ENCODE data around the gene OR6C68. TPM values are rescaled to one million over a fixed set of nuclear protein-coding genes. Genes with fewer than 3 reads are reported as not detected.
A peak's percentile ranks its signal among the peaks of the same experiment; 100 is the strongest.
"Not testable (repeated sequence)": the region's sequence is repeated elsewhere in the genome, so short reads cannot be mapped to it uniquely, and the experiment has no call there.

OR6C68 gene
- not detected for total RNA-seq
- not detected for polyA plus RNA-seq (ENCODE audit: insufficient read length in 6 of 6)
- long read RNA-seq, donor 1: 0 reads
- long read RNA-seq, donor 2: 0 reads
- long read RNA-seq, donor 3: 0 reads
- long read RNA-seq, donor 4: 0 reads
- long read RNA-seq, donor 5: 0 reads
- long read RNA-seq, donor 6: 0 reads
- long read RNA-seq, donor 7: 0 reads
- long read RNA-seq, donor 8: 0 reads
- long read RNA-seq, donor 9: 0 reads
- long read RNA-seq, donor 10: 0 reads
- long read RNA-seq, donor 11: 0 reads
- long read RNA-seq, donor 12: 0 reads

GRCh38 chr12:55492078-55492477, at the start of gene OR6C68:
TSS of gene OR6C68 (plus strand) at chr12:55492378. CDS start at chr12:55492378, 0 bp downstream.
- no peaks in the 10 kb centered on the region for H3K36me3 ChIP-seq

GRCh38 chr12:55443776-55444175, 48.4 kb upstream of the OR6C68 start, which contains the start of gene OR6C2:
TSS of gene OR6C2 (plus strand) at chr12:55444076. CDS start at chr12:55452214, 8,138 bp downstream.
- no peaks in the 10 kb centered on the region for H3K27me3 ChIP-seq
- H3K4me3 ChIP-seq: no peak within 1 kb of the TSS
- H3K9me3 ChIP-seq: peaks cover 0 to 13% of the 10 kb centered on the region in 2 donors
- intact Hi-C loops (cut with DNase I): no loop called here
- no peaks in the 10 kb centered on the region for H3K4me1 ChIP-seq
- no peak for ATAC-seq
- DNase-seq: no peak
- H3K27ac ChIP-seq: no peak within 1 kb of the TSS
- TF ChIP-seq CTCF (IDR thresholded peaks at IDR 0.05): no peak
- no peaks in the 10 kb centered on the region for H3K36me3 ChIP-seq

More at GRCh38 chr12:55492078-55492477, at the start of gene OR6C68:
- intact Hi-C loops (cut with DNase I): no loop called here
- no peak for TF ChIP-seq CTCF (IDR thresholded peaks at IDR 0.05)
- DNase-seq (no peak), ATAC-seq (no peak)
- Histone ChIP-seq H3K9me3 (no peaks in the 10 kb centered on the region), H3K4me3 (no peak within 1 kb of the TSS), H3K27ac (no peak within 1 kb of the TSS), H3K27me3 (no peaks in the 10 kb centered on the region), H3K4me1 (no peaks in the 10 kb centered on the region)

- DNase-seq (no peak), ATAC-seq (no peak)
- TF ChIP-seq CTCF (IDR thresholded peaks at IDR 0.05): no peak
- Histone ChIP-seq H3K36me3 (no peaks in the 10 kb centered on the region), H3K4me3 (no peak overlapping the region), H3K27ac (no peak overlapping the region), H3K27me3 (no peaks in the 10 kb centered on the region), H3K4me1 (no peaks in the 10 kb centered on the region), H3K9me3 (peaks cover 0 to 10% of the 10 kb centered on the region in 2 donors)
- intact Hi-C loops (cut with DNase I): no loop called here
Observed at GRCh38 chr12:55445357-55445756, 46.8 kb upstream of the OR6C68 start.

GRCh38 chr12:55446326-55446725, 45.9 kb upstream of the OR6C68 start:
- intact Hi-C loops (cut with DNase I): no loop called here
- Histone ChIP-seq H3K4me3 (no peak overlapping the region), H3K27ac (no peak overlapping the region), H3K9me3 (peaks cover 0 to under 1% of the 10 kb centered on the region in 2 donors), H3K4me1 (no peaks in the 10 kb centered on the region), H3K27me3 (no peaks in the 10 kb centered on the region), H3K36me3 (no peaks in the 10 kb centered on the region)
- no peak for ATAC-seq
- TF ChIP-seq CTCF (IDR thresholded peaks at IDR 0.05): no peak
- DNase-seq: peak in 1 of 4 donors; percentile 41

GRCh38 chr12:55448825-55449224, 43.4 kb upstream of the OR6C68 start:
- DNase-seq (no peak), ATAC-seq (no peak)
- Histone ChIP-seq H3K9me3 (no peaks in the 10 kb centered on the region), H3K27me3 (no peaks in the 10 kb centered on the region), H3K4me3 (no peak overlapping the region), H3K4me1 (no peaks in the 10 kb centered on the region), H3K36me3 (no peaks in the 10 kb centered on the region), H3K27ac (no peak overlapping the region)
- no peak for TF ChIP-seq CTCF (IDR thresholded peaks at IDR 0.05)
- intact Hi-C loops (cut with DNase I): no loop called here

- H3K36me3 ChIP-seq; H3K4me3 ChIP-seq; DNase-seq; H3K9me3 ChIP-seq; H3K27me3 ChIP-seq; H3K27ac ChIP-seq; H3K4me1 ChIP-seq; intact Hi-C loops (cut with DNase I); ATAC-seq: not testable (repeated sequence)
Observed at GRCh38 chr12:55464926-55465325, 27.3 kb upstream of the OR6C68 start.

All from left lung (tissue), 14 donors.